Retinal pigment epithelial cell (primary cell): ENCODE data around the gene CASP10.

ENCODE experiments used
- DNase-seq: peaks from one replicate; pipeline ENCODE4 v3.0.0-alpha.2; 2010; ENCODE audit warnings: low read depth
- H3K4me3 ChIP-seq: 2 replicates; pipeline ENCODE4 v1.5.1; 2011; ENCODE audit warnings: mild to moderate bottlenecking, low read length, control low read depth, moderate library complexity
- CTCF ChIP-seq: conservative IDR thresholded peaks from 2 replicates; pipeline ENCODE4 v1.5.1; 2011; ENCODE audit warnings: low read depth, low read length, control low read depth, inconsistent platforms

Gene CASP10

GRCh38 chr2:201261906-201262305 is 79.0 kb downstream of the CASP10 start:
- no peak overlapping the region for H3K4me3 ChIP-seq
- no peak for DNase-seq
- no peak for TF ChIP-seq CTCF

- no peak for TF ChIP-seq CTCF
- H3K4me3 ChIP-seq: no peak overlapping the region
- DNase-seq: no peak
Measured at GRCh38 chr2:201262718-201263117, 79.8 kb downstream of the CASP10 start.

GRCh38 chr2:201263779-201264178 is 80.8 kb downstream of the CASP10 start:
- DNase-seq: no peak
- TF ChIP-seq CTCF: no peak
- H3K4me3 ChIP-seq: no peak overlapping the region

GRCh38 chr2:201264472-201265173 is 81.7 kb downstream of the CASP10 start:
- no peak for TF ChIP-seq CTCF
- no peak overlapping the region for H3K4me3 ChIP-seq
- DNase-seq: no peak

- no peak for TF ChIP-seq CTCF
- no peak overlapping the region for H3K4me3 ChIP-seq
Measured at GRCh38 chr2:201266629-201267028, 83.7 kb downstream of the CASP10 start.

GRCh38 chr2:201267278-201268030 is 84.5 kb downstream of the CASP10 start:
- TF ChIP-seq CTCF: no peak
- no peak for DNase-seq
- H3K4me3 ChIP-seq: no peak overlapping the region

More at GRCh38 chr2:201266629-201267028, 83.7 kb downstream of the CASP10 start:
- no peak for DNase-seq

GRCh38 chr2:201269764-201270163 is 86.8 kb downstream of the CASP10 start:
- DNase-seq: no peak
- TF ChIP-seq CTCF: no peak
- H3K4me3 ChIP-seq: no peak overlapping the region
